NCI-H146 treated with DMSO at 0.1 percent for 48 hours (cell line): ENCODE data around the gene SKIC3.

ENCODE experiments used
- DNase-seq: peaks from one replicate; lab custom pipeline; 2025; ENCODE audit not compliant: unreplicated experiment; lab: John Stamatoyannopoulos, UW

The SKIC3 gene

DNA sequence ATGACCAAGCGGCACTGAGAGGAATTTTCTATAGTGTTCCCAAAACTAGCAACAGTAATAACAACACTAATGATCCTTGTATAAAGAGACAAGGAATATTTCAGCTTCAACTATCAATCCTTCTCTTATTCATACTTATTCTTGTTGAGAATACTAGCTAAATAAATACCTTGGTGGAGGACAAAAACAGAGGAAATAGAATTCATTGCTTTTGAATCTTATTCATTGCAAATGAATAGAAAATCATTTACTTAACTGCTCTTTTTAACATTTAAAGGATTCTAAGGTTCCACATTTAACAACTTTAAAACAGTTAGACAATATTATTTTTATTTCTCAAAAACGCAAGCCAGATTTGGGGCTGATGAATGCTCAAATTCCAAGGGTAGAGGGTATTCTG, 22.4 kb downstream of the SKIC3 start:
- no peak for DNase-seq

DNA sequence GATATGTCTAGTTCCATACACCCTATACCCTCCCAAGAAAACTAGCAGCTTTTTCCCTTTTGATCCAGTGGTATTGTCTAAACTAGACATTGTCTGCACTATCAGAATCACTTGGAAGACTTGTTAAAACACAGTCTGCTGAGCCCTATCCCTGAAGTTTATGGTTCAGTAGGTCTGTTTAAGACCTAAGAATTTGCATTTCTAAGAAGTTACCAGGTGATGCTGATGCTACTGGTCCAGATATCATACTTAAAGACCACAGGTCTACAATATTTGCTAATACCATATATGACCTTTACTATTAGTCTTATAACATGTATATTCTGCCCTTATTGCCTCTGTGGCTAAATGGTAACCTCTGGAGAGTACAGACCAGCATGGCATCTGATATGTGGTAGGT, 23.3 kb downstream of the SKIC3 start:
- DNase-seq, result no peak

DNA sequence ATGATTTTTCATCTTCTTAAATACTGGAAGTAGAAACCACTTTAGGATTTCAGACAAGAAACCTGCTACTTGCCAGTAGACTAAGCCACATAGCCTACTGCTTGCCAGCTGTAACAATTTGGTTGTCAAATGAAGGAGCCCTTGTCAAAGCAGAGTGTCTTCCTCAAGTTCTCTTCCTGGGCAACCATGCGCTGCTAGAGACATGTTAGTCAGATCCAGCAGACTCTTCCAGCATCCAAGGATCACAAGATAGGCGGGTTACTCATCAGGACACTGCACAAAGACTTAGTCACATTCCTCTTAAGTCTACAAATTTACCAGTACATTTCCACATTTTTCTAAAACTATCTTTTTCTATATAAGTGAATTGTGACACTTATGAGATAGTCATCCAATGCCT, 24.4 kb downstream of the SKIC3 start:
- DNase-seq, result no peak

DNA sequence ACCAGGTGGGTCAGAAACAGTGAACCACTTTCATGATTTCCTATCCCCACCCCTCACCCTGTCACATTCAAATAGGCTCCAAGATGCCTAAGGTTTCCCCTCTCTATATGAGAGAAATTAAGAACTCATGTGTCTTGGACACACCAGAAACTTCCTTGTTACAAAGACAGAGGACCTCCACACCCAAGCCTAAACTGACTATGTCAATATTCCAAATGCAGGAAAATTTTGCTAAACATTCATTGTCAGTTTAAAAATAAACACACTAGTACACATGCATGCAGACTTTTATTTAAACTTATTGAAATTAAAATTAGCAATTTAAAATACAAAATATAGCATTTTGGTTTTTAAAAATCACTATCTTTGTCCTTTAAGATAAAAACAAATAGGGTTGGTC, 26.2 kb downstream of the SKIC3 start:
- no peak for DNase-seq

DNA sequence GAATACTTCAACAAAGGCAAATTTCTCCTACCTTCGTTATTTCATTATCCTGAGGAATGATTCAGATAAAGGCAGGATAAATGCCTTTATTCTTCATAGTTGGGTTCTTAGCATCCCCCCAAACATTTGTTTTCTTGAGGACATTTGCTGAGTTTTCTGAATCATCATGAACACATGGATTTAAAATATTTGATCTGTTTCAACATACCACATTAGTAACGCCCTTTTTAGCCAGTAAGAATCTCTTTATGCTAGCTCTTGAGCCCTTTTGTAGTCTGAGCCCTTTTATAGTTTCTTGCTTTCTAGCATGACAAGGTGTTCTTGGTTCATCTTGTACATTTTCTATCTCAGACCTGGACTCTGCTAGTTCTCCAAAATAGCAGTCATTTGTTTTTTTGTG, 27.9 kb downstream of the SKIC3 start:
- no peak for DNase-seq

DNA sequence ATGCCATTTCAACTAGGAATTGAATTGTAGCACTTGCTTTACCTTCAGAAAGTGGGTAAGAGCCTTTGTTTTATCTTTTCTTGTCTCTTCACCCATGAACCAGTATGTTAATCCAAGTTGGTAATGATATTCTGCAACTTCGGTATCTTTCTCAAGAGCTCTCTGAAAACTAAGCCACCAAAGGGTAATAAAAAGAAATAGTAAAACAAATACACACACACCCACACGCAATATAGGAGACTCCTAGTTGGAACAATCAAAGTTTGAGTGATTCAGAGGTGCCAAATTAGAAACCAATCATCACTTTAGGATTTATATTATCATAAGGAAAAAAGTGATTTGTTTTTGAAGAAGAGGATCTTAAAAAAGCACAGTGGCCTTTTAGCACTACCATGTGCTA, 30.4 kb downstream of the SKIC3 start:
- DNase-seq, result no peak

DNA sequence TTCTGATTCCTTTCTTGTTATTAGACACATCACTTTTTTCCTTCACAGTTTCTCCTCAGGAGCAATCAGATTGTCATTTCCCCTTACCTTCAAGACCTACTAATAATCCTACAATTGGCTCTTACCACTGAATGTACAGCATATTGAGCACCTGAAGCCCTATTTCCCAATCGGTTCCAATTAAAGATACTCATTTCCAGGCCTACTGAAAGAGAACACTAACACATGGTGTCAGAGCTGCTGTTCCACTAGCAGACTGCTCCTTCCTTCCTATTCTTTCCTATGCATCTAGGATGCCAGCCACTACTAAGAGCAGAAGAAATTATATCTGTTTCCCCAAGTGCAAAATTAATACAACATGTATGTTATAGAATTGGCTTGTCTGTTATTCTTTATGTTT, 34.6 kb downstream of the SKIC3 start:
- DNase-seq, result no peak

DNA sequence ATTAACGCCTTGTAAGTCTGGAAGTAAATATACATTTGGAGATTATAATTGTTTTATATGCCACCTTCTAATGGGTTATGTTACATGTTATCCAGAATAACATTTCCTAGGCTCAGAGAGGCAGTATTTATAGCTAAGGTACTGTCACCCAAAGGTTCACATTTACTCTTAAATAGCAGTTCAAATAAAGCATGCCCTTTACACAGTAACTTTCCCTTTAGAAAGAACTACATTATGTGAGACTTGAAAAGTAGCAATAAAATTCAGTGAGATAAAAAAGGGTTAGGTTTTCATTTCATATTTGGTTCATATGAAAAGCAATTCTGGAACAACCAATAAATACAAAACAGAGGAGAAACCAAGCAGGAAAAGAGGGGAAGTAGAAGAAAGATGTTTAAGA, 35.1 kb downstream of the SKIC3 start:
- DNase-seq, result no peak

DNA sequence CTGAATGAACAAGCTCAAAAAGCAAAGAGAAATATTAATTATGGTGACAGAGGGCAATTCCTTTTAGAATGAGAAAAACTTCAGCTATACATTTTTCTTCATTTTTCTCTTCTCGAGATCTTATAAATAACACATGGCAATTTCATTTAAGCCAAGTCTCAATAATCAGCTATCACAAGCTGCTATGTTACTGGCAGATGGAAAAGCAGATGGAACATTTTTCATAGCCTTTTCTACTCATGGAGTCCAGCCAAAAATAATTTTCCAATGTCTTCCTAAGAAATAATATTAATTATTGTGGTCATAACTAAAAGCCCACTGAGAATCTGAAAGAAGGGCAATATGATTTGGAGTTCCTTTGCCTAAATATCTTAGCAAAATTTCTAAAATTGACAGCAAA, 35.6 kb downstream of the SKIC3 start:
- no peak for DNase-seq

DNA sequence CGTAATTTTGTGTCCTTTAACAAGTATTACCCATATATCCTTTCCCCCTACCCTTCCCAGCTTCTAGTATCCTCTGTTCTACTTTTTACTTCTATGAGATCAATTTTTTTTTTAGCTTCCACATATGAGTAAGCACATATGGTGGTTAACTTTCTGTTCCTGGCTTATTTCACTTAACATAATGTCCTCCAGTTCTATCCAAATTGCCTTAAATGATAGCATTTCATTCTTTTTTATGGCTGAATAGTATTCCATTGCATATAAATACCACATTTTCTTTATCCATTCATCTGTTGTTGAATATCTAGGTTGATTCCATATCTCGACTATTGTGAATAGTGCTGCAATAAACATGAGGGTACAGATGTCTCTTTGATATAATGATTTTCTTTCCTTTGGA, 36.4 kb downstream of the SKIC3 start:
- DNase-seq, result no peak

DNA sequence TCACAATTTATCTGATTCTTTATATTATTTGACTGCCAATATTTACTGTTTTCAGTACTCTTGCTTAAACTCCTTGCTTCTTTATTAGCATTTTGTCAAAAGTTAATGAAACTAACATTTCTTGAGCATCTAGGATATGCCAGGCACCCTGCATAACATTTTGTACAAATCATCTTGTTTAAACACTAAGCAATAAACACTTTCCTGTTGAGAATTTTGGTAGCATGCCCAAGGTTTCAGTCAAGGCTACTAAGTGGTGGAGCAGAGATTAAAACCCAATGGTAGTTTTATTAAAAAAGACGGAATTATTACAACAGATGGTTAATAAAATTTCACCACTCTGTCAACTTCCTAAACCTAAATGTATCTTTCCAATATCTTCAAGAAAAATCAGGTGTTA, 43.2 kb downstream of the SKIC3 start:
- no peak for DNase-seq

DNA sequence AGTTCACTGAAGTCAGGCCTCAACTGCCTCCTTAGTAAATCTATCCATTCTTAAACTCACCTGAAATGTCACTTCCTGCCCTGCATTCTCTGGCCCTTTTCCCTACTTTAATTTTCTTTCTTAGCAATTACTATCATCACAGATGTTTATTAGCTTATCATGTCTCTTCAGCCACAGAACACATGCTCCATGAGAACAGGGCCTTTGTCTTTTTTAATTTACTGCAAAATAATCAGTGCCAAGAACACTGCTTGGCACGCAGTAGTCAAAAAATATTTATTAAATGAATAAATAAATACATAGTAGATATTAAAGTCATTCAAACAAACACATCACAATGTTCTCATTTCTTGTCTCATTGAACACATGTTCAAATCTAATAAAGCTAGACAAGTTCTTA, 46.2 kb downstream of the SKIC3 start:
- no peak for DNase-seq
